SU-DHL-6 (cell line): ENCODE measurements around the gene TNFRSF4.

ENCODE experiments used
- H2AFZ ChIP-seq: fragments of 200-600 bp; sonication (generic); 2 replicates; pipeline ENCODE4 v1.6.1; 2014; ENCODE audit warnings: low read depth, mild to moderate bottlenecking, moderate library complexity, mixed read lengths, antibody characterized with exemption, low read length; ENCODE audit not compliant: severe bottlenecking
- H3F3A ChIP-seq: fragments of 200-600 bp; shearing (Covaris generic); 2 replicates; pipeline ENCODE4 v1.6.0; 2016; ENCODE audit warnings: antibody characterized with exemption, mild to moderate bottlenecking; ENCODE audit not compliant: insufficient read depth
- H3K27ac ChIP-seq: fragments of 200-600 bp; sonication (generic); 2 replicates; pipeline ENCODE4 v1.5.1; 2016; ENCODE audit warnings: low read depth, mild to moderate bottlenecking, low read length, moderate library complexity, mixed read lengths
- H3K27me3 ChIP-seq: fragments of 200-600 bp; sonication (generic), shearing (Covaris generic); 2 replicates; pipeline ENCODE4 v1.6.0; 2014; ENCODE audit warnings: mild to moderate bottlenecking, low read length
- H3K36me3 ChIP-seq: fragments of 200-600 bp; sonication (generic); 2 replicates; pipeline ENCODE4 v1.6.1; 2014; ENCODE audit warnings: mild to moderate bottlenecking, low read length, mixed read lengths
- H3K4me2 ChIP-seq: fragments of 300-600, 200-600 bp; shearing (Covaris generic), sonication (generic); 2 replicates; pipeline ENCODE4 v1.6.0; 2014; ENCODE audit warnings: low read length, low read depth, mild to moderate bottlenecking; ENCODE audit not compliant: poor library complexity, severe bottlenecking
- H3K4me3 ChIP-seq: fragments of 200-600 bp; sonication (generic); 2 replicates; pipeline ENCODE4 v1.5.1; 2014; ENCODE audit warnings: antibody characterized with exemption, low read length, mild to moderate bottlenecking, mixed read lengths; ENCODE audit not compliant: insufficient read depth, poor library complexity, severe bottlenecking
- H3K79me2 ChIP-seq: fragments of 200-600 bp; sonication (generic); 2 replicates; pipeline ENCODE4 v1.6.1; 2014; ENCODE audit warnings: mild to moderate bottlenecking, low read length, moderate library complexity; ENCODE audit not compliant: insufficient read depth
- H3K9ac ChIP-seq: fragments of 200-600 bp; sonication (generic); 2 replicates; pipeline ENCODE4 v1.7.0; 2014; ENCODE audit warnings: mild to moderate bottlenecking, low read length
- H3K9me2 ChIP-seq: fragments of 200-600 bp; sonication (generic); replicated peaks from 2 replicates; pipeline ENCODE4 v1.6.1; 2014; ENCODE audit warnings: low read length; ENCODE audit not compliant: insufficient read depth
- H3K9me3 ChIP-seq: fragments of 200-600 bp; sonication (generic); 2 replicates; pipeline ENCODE4 v1.6.1; 2014; ENCODE audit warnings: low read length, mixed read lengths; ENCODE audit not compliant: insufficient read depth
- H4K20me1 ChIP-seq: fragments of 200-600 bp; sonication (generic); 2 replicates; pipeline ENCODE4 v1.6.1; 2014; ENCODE audit warnings: low read depth, mild to moderate bottlenecking, antibody characterized with exemption, low read length, moderate library complexity, mixed read lengths
- CTCF ChIP-seq: fragments of 200-600 bp; sonication (generic); IDR thresholded peaks from one replicate; pipeline ENCODE4 v1.5.1; 2017; ENCODE audit warnings: antibody characterized with exemption, mild to moderate bottlenecking, low read length, moderate library complexity; ENCODE audit not compliant: insufficient read depth, poor library complexity, severe bottlenecking
- EZH2phosphoT487 ChIP-seq: fragments of 200-600 bp; sonication (generic), shearing (Covaris generic); conservative IDR thresholded peaks from 2 replicates; pipeline ENCODE4 v1.6.1; 2018; ENCODE audit warnings: mild to moderate bottlenecking, antibody characterized with exemption, low read length, moderate library complexity, mixed read lengths

Gene TNFRSF4

GRCh38 chr1:1182491-1183220 lies 31.3 kb downstream of the TNFRSF4 start:
- Histone ChIP-seq H3K4me3 (no peak overlapping the region), H3F3A (no peaks in the 10 kb centered on the region)
- no peak for TF ChIP-seq CTCF
- TF ChIP-seq EZH2phosphoT487, result no peak

GRCh38 chr1:1181938-1182410 lies 32.0 kb downstream of the TNFRSF4 start:
- Histone ChIP-seq H3K9ac (no peak overlapping the region), H3K79me2 (no peaks in the 10 kb centered on the region), H3F3A (no peaks in the 10 kb centered on the region), H3K4me3 (no peak overlapping the region), H3K4me2 (no peak overlapping the region), H3K27me3 (no peaks in the 10 kb centered on the region), H3K9me2 (no peaks in the 10 kb centered on the region), H3K9me3 (no peaks in the 10 kb centered on the region), H3K27ac (no peak overlapping the region), H3K36me3 (no peaks in the 10 kb centered on the region), H4K20me1 (no peaks in the 10 kb centered on the region), H2AFZ (no peak overlapping the region)
- TF ChIP-seq EZH2phosphoT487, result no peak
- no peak for TF ChIP-seq CTCF

More at GRCh38 chr1:1182491-1183220, 31.3 kb downstream of the TNFRSF4 start:
- no peaks in the 10 kb centered on the region for H4K20me1 ChIP-seq
- H3K4me2 ChIP-seq, result no peak overlapping the region
- H3K9me3 ChIP-seq, result no peaks in the 10 kb centered on the region
- H3K27me3 ChIP-seq, result no peaks in the 10 kb centered on the region
- no peak overlapping the region for H3K9ac ChIP-seq
- H3K36me3 ChIP-seq, result no peaks in the 10 kb centered on the region
- H3K27ac ChIP-seq, result no peak overlapping the region
- no peaks in the 10 kb centered on the region for H3K9me2 ChIP-seq
- no peak overlapping the region for H2AFZ ChIP-seq
- H3K79me2 ChIP-seq, result no peaks in the 10 kb centered on the region

GRCh38 chr1:1181129-1181937 lies 32.6 kb downstream of the TNFRSF4 start:
- Histone ChIP-seq H3K9ac (no peak overlapping the region), H3K27me3 (no peaks in the 10 kb centered on the region), H4K20me1 (no peaks in the 10 kb centered on the region), H3K4me2 (no peak overlapping the region), H3F3A (peaks cover 1% of the 10 kb centered on the region; the same call in 1 of the 2 replicates), H3K4me3 (no peak overlapping the region), H2AFZ (no peak overlapping the region), H3K79me2 (no peaks in the 10 kb centered on the region), H3K36me3 (no peaks in the 10 kb centered on the region), H3K9me2 (no peaks in the 10 kb centered on the region), H3K27ac (no peak overlapping the region), H3K9me3 (0 out of 2 replicates have a peak, but pooled peaks cover 2% of the 10 kb centered on the region)
- no peak for TF ChIP-seq EZH2phosphoT487
- no peak for TF ChIP-seq CTCF
